D721Med (cell line): ENCODE data around the gene TTLL6.

Experiments
- DNase-seq: peaks from one replicate; pipeline ENCODE4 v3.0.0; 2011; ENCODE audit warnings: low spot score; ENCODE audit not compliant: insufficient read length
- FAIRE-seq: peaks from 2 replicates; lab custom pipeline; 2011; peaks lifted over from hg19 to GRCh38; lab: Jason Lieb, UNC
- TF ChIP-seq, protein P1 (sequence below): IDR thresholded peaks from 2 replicates; pipeline ENCODE4 v1.5.1; 2012; ENCODE audit warnings: mild to moderate bottlenecking, control low read depth; ENCODE audit not compliant: insufficient read depth; ENCODE audit errors: missing control alignments

The TTLL6 gene

DNA sequence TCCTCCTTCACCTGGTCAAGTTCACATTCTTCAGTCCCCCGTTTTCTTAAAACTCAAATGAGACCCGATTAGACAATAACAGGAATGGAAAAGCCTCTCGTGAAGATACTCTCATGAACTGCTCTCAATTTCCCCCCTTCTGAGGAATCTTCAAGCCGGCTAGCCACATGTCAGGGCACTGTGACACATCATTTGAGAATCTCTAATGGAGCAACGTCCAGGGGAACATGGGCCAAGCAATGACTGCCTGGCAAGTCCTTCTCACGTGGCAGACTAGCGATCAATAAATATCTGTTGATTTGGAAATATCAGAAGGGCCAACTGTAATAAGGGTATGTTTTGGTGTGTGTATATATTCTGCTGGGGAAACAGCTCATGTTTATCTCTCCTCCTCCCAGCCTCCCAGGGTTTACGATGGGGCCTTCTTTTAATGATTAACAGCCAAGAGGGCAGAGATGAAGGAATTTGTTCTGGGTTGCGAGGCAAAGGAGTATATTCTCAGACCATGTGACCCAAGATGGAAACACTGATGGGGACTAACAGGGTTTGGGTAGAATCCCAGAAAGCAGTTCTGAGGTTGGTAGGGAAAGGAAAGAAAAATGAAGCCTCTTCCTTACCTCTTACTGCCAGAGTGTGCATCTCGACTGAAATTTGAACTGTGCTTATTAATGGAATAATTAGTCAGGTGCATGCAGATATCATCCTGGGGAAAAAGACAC is 21.4 kb downstream of the TTLL6 start:
- TF ChIP-seq, protein P1, sequence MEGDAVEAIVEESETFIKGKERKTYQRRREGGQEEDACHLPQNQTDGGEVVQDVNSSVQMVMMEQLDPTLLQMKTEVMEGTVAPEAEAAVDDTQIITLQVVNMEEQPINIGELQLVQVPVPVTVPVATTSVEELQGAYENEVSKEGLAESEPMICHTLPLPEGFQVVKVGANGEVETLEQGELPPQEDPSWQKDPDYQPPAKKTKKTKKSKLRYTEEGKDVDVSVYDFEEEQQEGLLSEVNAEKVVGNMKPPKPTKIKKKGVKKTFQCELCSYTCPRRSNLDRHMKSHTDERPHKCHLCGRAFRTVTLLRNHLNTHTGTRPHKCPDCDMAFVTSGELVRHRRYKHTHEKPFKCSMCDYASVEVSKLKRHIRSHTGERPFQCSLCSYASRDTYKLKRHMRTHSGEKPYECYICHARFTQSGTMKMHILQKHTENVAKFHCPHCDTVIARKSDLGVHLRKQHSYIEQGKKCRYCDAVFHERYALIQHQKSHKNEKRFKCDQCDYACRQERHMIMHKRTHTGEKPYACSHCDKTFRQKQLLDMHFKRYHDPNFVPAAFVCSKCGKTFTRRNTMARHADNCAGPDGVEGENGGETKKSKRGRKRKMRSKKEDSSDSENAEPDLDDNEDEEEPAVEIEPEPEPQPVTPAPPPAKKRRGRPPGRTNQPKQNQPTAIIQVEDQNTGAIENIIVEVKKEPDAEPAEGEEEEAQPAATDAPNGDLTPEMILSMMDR, result no peak
- no peak for FAIRE-seq
- no peak for DNase-seq

DNA sequence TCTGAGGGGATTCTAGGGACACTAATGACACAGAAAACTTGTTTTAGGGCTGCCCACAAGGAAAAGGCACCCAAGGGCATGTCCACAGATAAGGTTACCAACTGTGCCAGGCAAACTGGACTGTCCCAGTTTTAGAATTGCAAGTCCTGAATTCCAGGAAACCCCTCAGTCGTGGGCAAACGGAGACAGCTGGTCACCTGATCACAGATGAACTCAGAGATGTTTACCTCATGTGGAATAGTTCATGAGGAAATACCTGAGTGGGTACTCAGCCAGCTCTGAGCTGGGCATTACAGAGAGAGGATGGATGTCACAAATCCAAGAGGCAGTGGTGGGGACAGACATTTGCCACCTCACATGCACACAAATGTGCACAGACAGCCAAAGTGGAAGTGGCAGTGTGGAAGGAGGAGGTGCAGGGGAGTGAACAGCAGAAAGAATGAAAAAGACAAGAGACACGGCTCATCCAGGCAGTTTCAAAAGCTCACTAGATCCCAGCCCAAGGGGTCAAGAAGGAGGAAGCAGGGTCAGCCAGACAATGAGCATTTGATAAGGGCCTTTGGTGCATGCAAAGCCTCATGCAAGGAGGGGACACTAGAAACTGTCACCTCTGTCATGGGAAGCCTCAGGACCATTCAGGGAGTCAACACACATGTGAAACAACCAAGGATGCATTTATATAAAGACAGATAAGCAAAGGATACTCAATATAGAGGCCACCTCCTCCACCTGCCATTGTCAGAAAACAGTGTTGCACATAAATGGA is 24.8 kb downstream of the TTLL6 start:
- FAIRE-seq (no peak), DNase-seq (no peak)
- TF ChIP-seq, protein P1, result no peak

DNA sequence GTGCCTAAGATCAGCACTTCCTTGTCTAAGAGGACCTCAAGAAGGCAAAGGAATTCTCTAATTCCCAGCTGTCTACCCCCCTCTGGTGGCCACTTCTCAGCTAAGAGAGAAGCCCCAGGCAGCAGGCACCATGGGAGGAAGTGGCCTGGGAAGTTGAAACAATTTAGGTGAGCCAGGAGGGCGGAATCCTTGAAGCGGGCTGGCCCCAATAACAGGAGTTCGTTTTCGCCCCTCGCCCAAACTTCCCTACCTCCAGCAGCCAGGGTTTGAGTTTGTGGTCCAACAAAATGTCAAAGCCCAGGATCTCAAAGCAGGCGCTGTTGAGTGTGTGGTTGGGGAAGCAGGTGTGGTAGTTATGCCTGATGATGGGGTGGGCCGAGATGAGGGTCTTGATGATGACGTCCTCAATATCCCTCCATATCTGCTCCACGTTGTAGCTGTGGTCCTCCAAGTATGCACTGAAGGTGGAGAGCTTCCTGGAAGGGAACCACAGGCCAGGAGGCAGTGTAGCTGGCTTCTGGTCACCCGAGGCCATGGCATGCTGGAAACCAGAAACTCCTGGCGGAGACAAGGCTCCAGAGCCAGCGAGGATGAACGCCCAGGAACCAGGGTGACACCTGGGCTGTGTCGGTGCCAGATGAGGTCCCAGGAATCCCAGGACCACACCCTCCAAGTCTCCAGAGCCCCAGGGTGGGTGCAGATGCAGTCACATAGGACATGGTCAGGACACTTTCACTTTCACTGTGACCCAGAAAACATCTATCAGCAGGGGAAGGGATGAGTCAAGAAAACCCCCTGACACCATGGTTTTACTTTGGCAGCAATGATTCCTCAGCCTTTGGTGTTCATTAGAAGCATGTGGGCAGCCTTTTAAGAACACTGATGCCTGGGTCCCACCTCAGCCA is 25.6 kb downstream of the TTLL6 start:
- FAIRE-seq, result no peak
- no peak for DNase-seq
- TF ChIP-seq, protein P1, result peak; percentile 88

DNA sequence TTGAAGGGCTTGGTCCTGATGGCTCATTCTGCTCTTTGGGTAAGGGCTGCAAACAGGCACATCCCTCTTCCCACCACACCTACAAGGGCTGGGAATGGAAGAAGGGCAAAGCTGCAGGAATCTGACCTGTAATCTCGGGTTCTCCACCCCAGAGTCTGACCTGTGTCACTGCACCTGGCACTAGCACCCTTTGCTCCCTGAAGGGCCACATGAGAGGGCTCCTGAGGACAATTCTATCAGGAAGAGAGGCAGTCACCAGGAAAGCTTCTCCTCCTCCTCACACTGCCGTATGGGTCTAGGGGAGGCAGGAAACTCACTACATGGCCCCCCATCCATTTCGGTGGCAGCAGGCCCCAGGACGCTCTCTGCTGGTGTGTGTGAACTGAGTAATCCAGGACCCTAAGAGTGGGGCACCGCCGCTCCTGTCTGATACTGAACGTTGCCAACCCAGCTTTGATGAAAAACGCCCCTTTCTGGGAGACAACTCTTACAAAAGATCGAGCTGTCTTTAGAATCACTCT is 26.4 kb downstream of the TTLL6 start:
- TF ChIP-seq, protein P1, result no peak
- no peak for FAIRE-seq
- DNase-seq, result no peak

DNA sequence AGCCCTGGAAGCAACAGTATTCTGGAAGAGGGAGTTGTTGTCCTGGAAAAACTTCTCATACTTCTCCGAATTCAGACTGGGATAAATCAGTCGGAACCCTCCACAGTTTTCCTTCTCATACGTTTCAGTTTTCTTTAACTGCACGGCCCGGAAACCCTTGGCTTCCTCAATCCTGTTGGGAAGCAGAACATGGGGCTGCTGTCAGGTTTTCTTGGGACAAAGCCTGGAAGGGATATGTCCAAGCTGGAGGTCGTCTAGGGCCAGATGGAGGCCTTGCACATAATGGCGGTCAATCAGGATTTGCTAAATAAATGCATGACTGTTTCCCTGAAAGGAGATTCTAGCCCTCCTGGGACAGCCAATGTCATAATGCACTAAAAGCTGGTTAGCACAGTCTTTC is 29.2 kb downstream of the TTLL6 start:
- no peak for DNase-seq
- FAIRE-seq, result no peak

DNA sequence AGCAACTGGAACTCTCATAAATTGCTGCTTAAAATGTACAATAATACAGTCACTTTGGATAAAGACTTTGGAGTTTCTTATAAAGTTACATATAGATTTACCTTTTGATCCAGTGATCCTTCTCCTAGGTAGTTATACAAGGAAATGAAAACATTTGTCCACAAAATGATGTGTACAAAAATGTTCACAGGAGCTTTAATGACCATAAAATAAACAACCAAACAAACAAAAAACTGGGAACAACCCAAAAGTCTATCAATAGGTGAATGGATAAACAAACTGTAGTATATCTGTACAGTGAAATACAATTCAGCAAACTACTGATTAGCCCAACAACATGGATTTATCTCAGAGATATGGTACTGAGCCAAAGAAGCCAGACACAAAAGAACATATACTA is 37.6 kb downstream of the TTLL6 start:
- FAIRE-seq (no peak), DNase-seq (no peak)
- TF ChIP-seq, protein P1, result no peak

More for the DNA sequence above, 29.2 kb downstream of the TTLL6 start:
- TF ChIP-seq, protein P1, result no peak
